ENCODE measurements around the gene HNRNPL. TPM values are rescaled to one million over a fixed set of nuclear protein-coding genes. Genes with fewer than 3 reads are reported as not detected.

HNRNPL gene
- total and polyA plus RNA-seq, 10 of the 15 experiments (the other 5 are each of a cell fraction or from before 2014, with no cell fraction given): 32.5 to 512 (median 306) TPM

- TF ChIP-seq POLR2A (IDR thresholded peaks at IDR 0.05; ENCODE audit: low read depth, low read length) (peak; percentile 90), SMAD5 (IDR thresholded peaks at IDR 0.05; ENCODE audit: low read depth) (peak; percentile 60; the same call in 1 of the 2 replicates), STAT3 (IDR thresholded peaks at IDR 0.05; ENCODE audit: low read depth, low read length) (no peak), ZBTB40 (IDR thresholded peaks at IDR 0.05; ENCODE audit: borderline replicate concordance) (peak; percentile 82; the same call in 1 of the 2 replicates), MEF2B (IDR thresholded peaks at IDR 0.05; ENCODE audit: partially characterized antibody, poor library complexity, severe bottlenecking) (no peak), HDGF (IDR thresholded peaks at IDR 0.05) (peak; percentile 88; the same call in 1 of the 2 replicates), CBX3 (IDR thresholded peaks at IDR 0.05; ENCODE audit: borderline replicate concordance, low read depth) (no peak), CREM (IDR thresholded peaks at IDR 0.05; ENCODE audit: low read depth) (peak; percentile 94), POLR2AphosphoS5 (IDR thresholded peaks at IDR 0.05; ENCODE audit: low read length) (peak; percentile 79; the same call in 1 of the 2 replicates), SPI1 (IDR thresholded peaks at IDR 0.05; ENCODE audit: borderline replicate concordance, insufficient read depth, low read depth, low read length) (no peak), SP1 (IDR thresholded peaks at IDR 0.05; ENCODE audit: low read depth, low read length) (peak; percentile 96), SUPT20H (IDR thresholded peaks at IDR 0.05; ENCODE audit: borderline replicate concordance, control insufficient read depth, low read depth, low read length) (no peak), NFYB (IDR thresholded peaks at IDR 0.05; ENCODE audit: insufficient read depth, low read depth, low read length) (peak; percentile 95), FOXM1 (IDR thresholded peaks at IDR 0.05; ENCODE audit: low read depth, low read length) (no peak; the same call in 1 of the 2 replicates), BACH1 (IDR thresholded peaks at IDR 0.05; ENCODE audit: borderline replicate concordance) (peak; percentile 86; the same call in 1 of the 2 replicates), GABPA (IDR thresholded peaks at IDR 0.05; ENCODE audit: low read depth) (peak; percentile 74), CHD1 (IDR thresholded peaks at IDR 0.05; ENCODE audit: low read depth, low read length) (no peak), WRNIP1 (IDR thresholded peaks at IDR 0.05; ENCODE audit: borderline replicate concordance, low read depth, low read length) (no peak), NBN (IDR thresholded peaks at IDR 0.05) (peak; percentile 84), EP300 (IDR thresholded peaks at IDR 0.05; ENCODE audit: borderline replicate concordance in 1 of 2, control insufficient read depth in 1 of 2, low read depth in 2 of 2, low read length in 2 of 2) (0 out of 4 replicates have a peak, but pooled peaks of 1 of the 2 experiments have one; percentile 10), RAD51 (IDR thresholded peaks at IDR 0.05) (peak; percentile 65), RUNX3 (IDR thresholded peaks at IDR 0.05; ENCODE audit: low read length) (no peak), KDM1A (IDR thresholded peaks at IDR 0.05; ENCODE audit: borderline replicate concordance) (no peak)
- TF ChIP-seq, protein P1, sequence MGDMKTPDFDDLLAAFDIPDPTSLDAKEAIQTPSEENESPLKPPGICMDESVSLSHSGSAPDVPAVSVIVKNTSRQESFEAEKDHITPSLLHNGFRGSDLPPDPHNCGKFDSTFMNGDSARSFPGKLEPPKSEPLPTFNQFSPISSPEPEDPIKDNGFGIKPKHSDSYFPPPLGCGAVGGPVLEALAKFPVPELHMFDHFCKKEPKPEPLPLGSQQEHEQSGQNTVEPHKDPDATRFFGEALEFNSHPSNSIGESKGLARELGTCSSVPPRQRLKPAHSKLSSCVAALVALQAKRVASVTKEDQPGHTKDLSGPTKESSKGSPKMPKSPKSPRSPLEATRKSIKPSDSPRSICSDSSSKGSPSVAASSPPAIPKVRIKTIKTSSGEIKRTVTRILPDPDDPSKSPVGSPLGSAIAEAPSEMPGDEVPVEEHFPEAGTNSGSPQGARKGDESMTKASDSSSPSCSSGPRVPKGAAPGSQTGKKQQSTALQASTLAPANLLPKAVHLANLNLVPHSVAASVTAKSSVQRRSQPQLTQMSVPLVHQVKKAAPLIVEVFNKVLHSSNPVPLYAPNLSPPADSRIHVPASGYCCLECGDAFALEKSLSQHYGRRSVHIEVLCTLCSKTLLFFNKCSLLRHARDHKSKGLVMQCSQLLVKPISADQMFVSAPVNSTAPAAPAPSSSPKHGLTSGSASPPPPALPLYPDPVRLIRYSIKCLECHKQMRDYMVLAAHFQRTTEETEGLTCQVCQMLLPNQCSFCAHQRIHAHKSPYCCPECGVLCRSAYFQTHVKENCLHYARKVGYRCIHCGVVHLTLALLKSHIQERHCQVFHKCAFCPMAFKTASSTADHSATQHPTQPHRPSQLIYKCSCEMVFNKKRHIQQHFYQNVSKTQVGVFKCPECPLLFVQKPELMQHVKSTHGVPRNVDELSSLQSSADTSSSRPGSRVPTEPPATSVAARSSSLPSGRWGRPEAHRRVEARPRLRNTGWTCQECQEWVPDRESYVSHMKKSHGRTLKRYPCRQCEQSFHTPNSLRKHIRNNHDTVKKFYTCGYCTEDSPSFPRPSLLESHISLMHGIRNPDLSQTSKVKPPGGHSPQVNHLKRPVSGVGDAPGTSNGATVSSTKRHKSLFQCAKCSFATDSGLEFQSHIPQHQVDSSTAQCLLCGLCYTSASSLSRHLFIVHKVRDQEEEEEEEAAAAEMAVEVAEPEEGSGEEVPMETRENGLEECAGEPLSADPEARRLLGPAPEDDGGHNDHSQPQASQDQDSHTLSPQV (IDR thresholded peaks at IDR 0.05): no peak
These were observed at the start of gene HNRNPL (continued) for GRCh38 chr19:38849860-38850435.
